WTC11 (cell line): ENCODE measurements around the gene BCL2L12. TPM values are rescaled to one million over a fixed set of nuclear protein-coding genes. Genes with fewer than 3 reads are reported as not detected.
A peak's percentile ranks its signal among the peaks of the same experiment; 100 is the strongest.

Source experiments
- ATAC-seq: fragments of 200-7000 bp; cut with Tn5 transposase; 2 replicates; pipeline ENCODE4 v1.10.0; 2021; ENCODE audit warnings: mild to moderate bottlenecking, moderate library complexity
- CTCF ChIA-PET: fragments of 300-600 bp; sonication (Branson Sonifier 250); formaldehyde crosslinking; loops from one replicate; lab custom pipeline; 2021; ENCODE audit warnings: antibody characterized with exemption; lab: Charles Lee
- POLR2A ChIA-PET: fragments of 350-600 bp; sonication (Branson Sonifier 250); formaldehyde crosslinking; loops from one replicate; lab custom pipeline; 2021; ENCODE audit warnings: antibody characterized with exemption; lab: Charles Lee
- DNase-seq: peaks from one replicate; pipeline ENCODE4 v3.0.0; 2021; ENCODE audit warnings: low spot score
- H3K27ac Mint-ChIP-seq: 2 replicates; pipeline ENCODE4 v1.8.0; 2021; ENCODE audit warnings: mixed read lengths
- H3K27me3 Mint-ChIP-seq: 2 replicates; pipeline ENCODE4 v1.8.0; 2021; ENCODE audit warnings: low read depth, mild to moderate bottlenecking, moderate library complexity, mixed read lengths
- H3K36me3 Mint-ChIP-seq: 2 replicates; pipeline ENCODE4 v1.8.0; 2021; ENCODE audit warnings: mixed read lengths
- H3K4me1 Mint-ChIP-seq: 2 replicates; pipeline ENCODE4 v1.8.0; 2022; ENCODE audit warnings: mixed read lengths
- H3K4me3 Mint-ChIP-seq: 2 replicates; pipeline ENCODE4 v1.8.0; 2021; ENCODE audit warnings: mild to moderate bottlenecking, moderate library complexity, mixed read lengths
- H3K9me3 Mint-ChIP-seq: 2 replicates; pipeline ENCODE4 v1.8.0; 2021; ENCODE audit warnings: mixed read lengths
- ELF4 ChIP-seq: sonication (generic); formaldehyde crosslinking; IDR thresholded peaks from 2 replicates; pipeline ENCODE4 v1.8.1; 2022; ENCODE audit warnings: low read depth, mild to moderate bottlenecking, moderate library complexity, missing genetic modification reagents
- GRHL2 ChIP-seq: fragments of 250-450 bp; sonication (Bioruptor Pico); IDR thresholded peaks from 2 replicates; pipeline ENCODE4 v1.8.0; 2022; ENCODE audit warnings: mild to moderate bottlenecking, moderate library complexity; ENCODE audit not compliant: insufficient replicate concordance, severe bottlenecking
- HMGA2 ChIP-seq: fragments of 250-450 bp; sonication (Bioruptor Pico); IDR thresholded peaks from 2 replicates; pipeline ENCODE4 v1.4.0; 2021; ENCODE audit warnings: mild to moderate bottlenecking, moderate library complexity
- JAZF1 ChIP-seq: fragments of 250-450 bp; sonication (Bioruptor Pico); IDR thresholded peaks from 2 replicates; pipeline ENCODE4 v1.9.0; 2021; ENCODE audit warnings: moderate library complexity, mild to moderate bottlenecking, inconsistent platforms
- KAT7 ChIP-seq: sonication (generic); formaldehyde crosslinking; IDR thresholded peaks from 2 replicates; pipeline ENCODE4 v1.8.1; 2023; ENCODE audit warnings: missing genetic modification reagents, mild to moderate bottlenecking, borderline replicate concordance
- NR2C2 ChIP-seq: sonication (generic); formaldehyde crosslinking; IDR thresholded peaks from 2 replicates; pipeline ENCODE4 v1.8.0; 2022; ENCODE audit warnings: mild to moderate bottlenecking, missing genetic modification reagents
- ZNF219 ChIP-seq: sonication (generic); formaldehyde crosslinking; IDR thresholded peaks from 2 replicates; pipeline ENCODE4 v1.8.0; 2023; ENCODE audit warnings: missing genetic modification reagents, mild to moderate bottlenecking, borderline replicate concordance
- total RNA-seq: library from RNA; stranded (reverse); gene quantifications from 3 replicates; pipeline ENCODE4 v1.2.3, GENCODE V29; 2021
- TF ChIP-seq, protein P1 (sequence below): fragments of 250-450 bp; sonication (Bioruptor Pico); conservative IDR thresholded peaks from 2 replicates; pipeline ENCODE4 v1.9.0; 2021; ENCODE audit warnings: mild to moderate bottlenecking
- TF ChIP-seq, protein P2 (sequence below): sonication (generic); formaldehyde crosslinking; IDR thresholded peaks from 2 replicates; pipeline ENCODE4 v1.8.1; 2022; ENCODE audit warnings: missing genetic modification reagents, borderline replicate concordance
- TF ChIP-seq, protein P3 (sequence below): sonication (generic); formaldehyde crosslinking; IDR thresholded peaks from 2 replicates; pipeline ENCODE4 v1.8.1; 2022; ENCODE audit warnings: mild to moderate bottlenecking, missing genetic modification reagents, moderate library complexity, borderline replicate concordance
- TF ChIP-seq, protein P4 (sequence below): sonication (generic); formaldehyde crosslinking; conservative IDR thresholded peaks from 2 replicates; pipeline ENCODE4 v1.8.1; 2022; ENCODE audit warnings: mild to moderate bottlenecking, missing genetic modification reagents
- TF ChIP-seq, protein P5 (sequence below): sonication (generic); formaldehyde crosslinking; IDR thresholded peaks from 2 replicates; pipeline ENCODE4 v1.8.1; 2023; ENCODE audit warnings: mild to moderate bottlenecking, missing genetic modification reagents, borderline replicate concordance
- TF ChIP-seq, protein P6 (sequence below): sonication (generic); formaldehyde crosslinking; IDR thresholded peaks from 2 replicates; pipeline ENCODE4 v1.8.1; 2022; ENCODE audit warnings: low read depth, missing genetic modification reagents, borderline replicate concordance
- TF ChIP-seq, protein P7 (sequence below): sonication (generic); formaldehyde crosslinking; IDR thresholded peaks from 2 replicates; pipeline ENCODE4 v1.8.1; 2023; ENCODE audit warnings: mild to moderate bottlenecking, missing genetic modification reagents, moderate library complexity

BCL2L12 gene
- total RNA-seq, 1 experiment from 2014 or later: 146 TPM

DNA sequence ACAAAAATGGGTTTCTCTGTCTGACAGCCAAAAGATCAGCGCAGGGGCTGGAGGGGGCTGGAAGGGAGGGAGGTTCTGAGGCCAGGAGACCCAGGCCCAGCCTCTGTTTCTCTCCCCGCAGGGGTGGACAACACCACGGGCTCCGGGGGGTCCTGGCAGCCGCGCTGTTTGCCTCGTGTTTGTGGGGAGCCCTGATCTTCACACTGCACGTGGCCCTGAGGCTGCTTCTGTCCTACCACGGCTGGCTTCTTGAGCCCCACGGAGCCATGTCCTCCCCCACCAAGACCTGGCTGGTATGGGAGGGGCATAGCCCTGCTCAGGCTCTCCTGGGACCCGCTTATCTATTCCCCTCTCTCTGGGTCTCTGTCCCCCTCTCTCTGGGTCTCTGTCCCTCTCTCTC lies 34.8 kb downstream of the BCL2L12 start:
- TF ChIP-seq, protein P1, sequence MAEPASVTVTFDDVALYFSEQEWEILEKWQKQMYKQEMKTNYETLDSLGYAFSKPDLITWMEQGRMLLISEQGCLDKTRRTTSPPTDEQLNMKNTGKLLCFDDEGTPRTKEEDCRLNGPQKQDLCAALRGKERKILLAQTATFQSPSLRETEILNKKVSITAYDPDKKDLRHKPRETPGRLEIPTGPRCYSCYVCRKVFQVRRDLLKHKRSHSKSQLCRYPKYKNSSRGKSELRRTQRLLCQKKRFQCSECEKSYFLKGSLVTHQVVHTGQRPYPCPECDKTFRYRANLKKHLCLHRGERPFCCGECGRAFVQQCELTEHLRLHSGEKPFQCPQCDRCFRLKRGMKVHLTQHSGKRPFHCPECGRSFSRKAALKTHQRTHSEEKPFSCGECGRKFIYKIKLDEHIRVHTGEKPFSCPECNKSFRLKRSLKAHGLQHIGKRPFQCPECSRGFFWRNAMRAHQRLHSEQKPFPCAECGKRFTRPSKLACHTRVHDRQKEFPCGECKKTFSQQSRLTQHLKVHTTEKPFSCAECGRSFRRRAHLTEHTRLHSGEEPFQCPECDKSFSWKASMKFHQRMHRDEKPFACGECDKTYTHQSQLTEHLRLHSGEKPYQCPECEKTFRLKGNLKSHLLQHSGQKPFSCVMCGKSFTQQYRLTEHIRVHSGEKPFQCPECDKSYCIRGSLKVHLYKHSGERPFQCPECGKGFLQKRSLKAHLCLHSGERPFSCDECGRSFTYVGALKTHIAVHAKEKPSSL (CRISPR knock-in tag): no peak
- no peak for TF ChIP-seq KAT7 (CRISPR knock-in tag)
- no peak for TF ChIP-seq GRHL2 (CRISPR knock-in tag)
- H3K9me3 Mint-ChIP-seq: no peaks in the 10 kb centered on the region
- CTCF ChIA-PET: interaction anchor here (0.7 kb wide), 1 partner anchor 17 kb away, joined by 3 read pairs; no protein-coding TSS in a partner anchor
- ATAC-seq: peak; percentile 23; the same call in 1 of the 2 replicates
- POLR2A ChIA-PET: no interaction called here
- H3K27ac Mint-ChIP-seq: no peak overlapping the region
- DNase-seq: no peak
- H3K4me3 Mint-ChIP-seq: no peak overlapping the region
- no peaks in the 10 kb centered on the region for H3K27me3 Mint-ChIP-seq
- H3K4me1 Mint-ChIP-seq: no peaks in the 10 kb centered on the region
- peaks cover 24% of the 10 kb centered on the region for H3K36me3 Mint-ChIP-seq

DNA sequence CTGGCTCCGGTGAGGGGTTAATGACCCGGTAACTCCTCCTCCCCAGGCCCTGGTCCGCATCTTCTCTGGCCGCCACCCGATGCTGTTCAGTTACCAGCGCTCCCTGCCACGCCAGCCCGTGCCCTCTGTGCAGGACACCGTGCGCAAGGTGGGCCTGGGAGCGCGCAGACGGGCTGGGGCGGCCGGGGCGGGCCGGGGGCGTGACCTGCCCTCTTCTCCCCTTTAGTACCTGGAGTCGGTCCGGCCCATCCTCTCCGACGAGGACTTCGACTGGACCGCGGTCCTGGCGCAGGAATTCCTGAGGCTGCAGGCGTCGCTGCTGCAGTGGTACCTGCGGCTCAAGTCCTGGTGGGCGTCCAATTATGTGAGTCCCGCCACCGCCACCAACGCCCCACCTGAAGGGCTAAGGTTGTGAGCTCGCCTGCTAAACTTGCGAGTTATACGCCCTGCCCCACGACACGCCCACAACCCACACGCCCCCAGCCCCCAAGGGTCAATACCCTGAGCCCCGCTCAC lies 35.6 kb downstream of the BCL2L12 start:
- ATAC-seq: peak; percentile 64
- CTCF ChIA-PET: no interaction called here
- peaks cover 26% of the 10 kb centered on the region for H3K36me3 Mint-ChIP-seq
- TF ChIP-seq HMGA2 (CRISPR knock-in tag) (peak; percentile 39; the same call in 1 of the 2 replicates), ZNF219 (CRISPR knock-in tag) (no peak)
- TF ChIP-seq, all 79 proteins: peak for 1
- Mint-ChIP-seq H3K27me3 (no peaks in the 10 kb centered on the region), H3K27ac (no peak overlapping the region), H3K9me3 (no peaks in the 10 kb centered on the region), H3K4me1 (no peaks in the 10 kb centered on the region), H3K4me3 (no peak overlapping the region)
- POLR2A ChIA-PET: no interaction called here
- peak; percentile 34 for DNase-seq

DNA sequence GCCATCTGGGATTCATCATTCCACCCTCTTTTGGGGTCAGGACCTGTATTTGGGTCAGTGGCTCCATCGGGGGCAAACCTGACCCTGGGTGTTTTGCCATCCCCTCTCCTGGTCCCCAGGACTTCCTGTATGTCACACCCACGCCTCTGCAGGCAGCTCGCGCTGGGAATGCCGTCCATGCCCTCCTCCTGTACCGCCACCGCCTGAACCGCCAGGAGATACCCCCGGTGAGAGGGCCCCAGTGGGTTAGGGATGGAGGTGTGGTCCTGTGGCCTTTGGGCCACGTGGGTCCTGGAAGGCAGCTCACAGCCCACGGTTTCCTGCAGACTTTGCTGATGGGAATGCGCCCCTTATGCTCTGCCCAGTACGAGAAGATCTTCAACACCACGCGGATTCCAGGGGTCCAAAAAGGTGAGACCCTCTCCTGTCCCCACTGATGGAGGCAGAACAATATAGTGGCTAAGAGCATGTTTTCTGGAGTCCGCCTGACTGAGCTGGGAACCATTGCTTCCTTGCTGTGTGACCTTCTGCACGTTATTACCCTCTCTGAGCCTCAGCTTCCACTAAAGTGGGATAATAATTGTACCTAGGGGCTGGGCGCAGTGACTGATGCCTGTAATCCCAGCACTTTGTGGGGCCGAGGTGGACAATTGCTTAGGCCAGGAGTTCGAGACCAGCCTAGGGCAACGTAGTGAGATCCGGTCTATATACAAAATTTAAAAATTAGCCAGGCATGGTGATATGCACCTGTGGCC lies 39.3 kb downstream of the BCL2L12 start:
- DNase-seq: no peak
- TF ChIP-seq, protein P2, sequence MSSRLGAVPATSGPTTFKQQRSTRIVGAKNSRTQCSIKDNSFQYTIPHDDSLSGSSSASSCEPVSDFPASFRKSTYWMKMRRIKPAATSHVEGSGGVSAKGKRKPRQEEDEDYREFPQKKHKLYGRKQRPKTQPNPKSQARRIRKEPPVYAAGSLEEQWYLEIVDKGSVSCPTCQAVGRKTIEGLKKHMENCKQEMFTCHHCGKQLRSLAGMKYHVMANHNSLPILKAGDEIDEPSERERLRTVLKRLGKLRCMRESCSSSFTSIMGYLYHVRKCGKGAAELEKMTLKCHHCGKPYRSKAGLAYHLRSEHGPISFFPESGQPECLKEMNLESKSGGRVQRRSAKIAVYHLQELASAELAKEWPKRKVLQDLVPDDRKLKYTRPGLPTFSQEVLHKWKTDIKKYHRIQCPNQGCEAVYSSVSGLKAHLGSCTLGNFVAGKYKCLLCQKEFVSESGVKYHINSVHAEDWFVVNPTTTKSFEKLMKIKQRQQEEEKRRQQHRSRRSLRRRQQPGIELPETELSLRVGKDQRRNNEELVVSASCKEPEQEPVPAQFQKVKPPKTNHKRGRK: no peak
- TF ChIP-seq, protein P3, sequence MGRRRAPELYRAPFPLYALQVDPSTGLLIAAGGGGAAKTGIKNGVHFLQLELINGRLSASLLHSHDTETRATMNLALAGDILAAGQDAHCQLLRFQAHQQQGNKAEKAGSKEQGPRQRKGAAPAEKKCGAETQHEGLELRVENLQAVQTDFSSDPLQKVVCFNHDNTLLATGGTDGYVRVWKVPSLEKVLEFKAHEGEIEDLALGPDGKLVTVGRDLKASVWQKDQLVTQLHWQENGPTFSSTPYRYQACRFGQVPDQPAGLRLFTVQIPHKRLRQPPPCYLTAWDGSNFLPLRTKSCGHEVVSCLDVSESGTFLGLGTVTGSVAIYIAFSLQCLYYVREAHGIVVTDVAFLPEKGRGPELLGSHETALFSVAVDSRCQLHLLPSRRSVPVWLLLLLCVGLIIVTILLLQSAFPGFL (CRISPR knock-in tag): no peak
- TF ChIP-seq, protein P4, sequence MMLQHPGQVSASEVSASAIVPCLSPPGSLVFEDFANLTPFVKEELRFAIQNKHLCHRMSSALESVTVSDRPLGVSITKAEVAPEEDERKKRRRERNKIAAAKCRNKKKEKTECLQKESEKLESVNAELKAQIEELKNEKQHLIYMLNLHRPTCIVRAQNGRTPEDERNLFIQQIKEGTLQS (CRISPR knock-in tag): no peak
- no peak for TF ChIP-seq JAZF1 (CRISPR knock-in tag)
- TF ChIP-seq, protein P5, sequence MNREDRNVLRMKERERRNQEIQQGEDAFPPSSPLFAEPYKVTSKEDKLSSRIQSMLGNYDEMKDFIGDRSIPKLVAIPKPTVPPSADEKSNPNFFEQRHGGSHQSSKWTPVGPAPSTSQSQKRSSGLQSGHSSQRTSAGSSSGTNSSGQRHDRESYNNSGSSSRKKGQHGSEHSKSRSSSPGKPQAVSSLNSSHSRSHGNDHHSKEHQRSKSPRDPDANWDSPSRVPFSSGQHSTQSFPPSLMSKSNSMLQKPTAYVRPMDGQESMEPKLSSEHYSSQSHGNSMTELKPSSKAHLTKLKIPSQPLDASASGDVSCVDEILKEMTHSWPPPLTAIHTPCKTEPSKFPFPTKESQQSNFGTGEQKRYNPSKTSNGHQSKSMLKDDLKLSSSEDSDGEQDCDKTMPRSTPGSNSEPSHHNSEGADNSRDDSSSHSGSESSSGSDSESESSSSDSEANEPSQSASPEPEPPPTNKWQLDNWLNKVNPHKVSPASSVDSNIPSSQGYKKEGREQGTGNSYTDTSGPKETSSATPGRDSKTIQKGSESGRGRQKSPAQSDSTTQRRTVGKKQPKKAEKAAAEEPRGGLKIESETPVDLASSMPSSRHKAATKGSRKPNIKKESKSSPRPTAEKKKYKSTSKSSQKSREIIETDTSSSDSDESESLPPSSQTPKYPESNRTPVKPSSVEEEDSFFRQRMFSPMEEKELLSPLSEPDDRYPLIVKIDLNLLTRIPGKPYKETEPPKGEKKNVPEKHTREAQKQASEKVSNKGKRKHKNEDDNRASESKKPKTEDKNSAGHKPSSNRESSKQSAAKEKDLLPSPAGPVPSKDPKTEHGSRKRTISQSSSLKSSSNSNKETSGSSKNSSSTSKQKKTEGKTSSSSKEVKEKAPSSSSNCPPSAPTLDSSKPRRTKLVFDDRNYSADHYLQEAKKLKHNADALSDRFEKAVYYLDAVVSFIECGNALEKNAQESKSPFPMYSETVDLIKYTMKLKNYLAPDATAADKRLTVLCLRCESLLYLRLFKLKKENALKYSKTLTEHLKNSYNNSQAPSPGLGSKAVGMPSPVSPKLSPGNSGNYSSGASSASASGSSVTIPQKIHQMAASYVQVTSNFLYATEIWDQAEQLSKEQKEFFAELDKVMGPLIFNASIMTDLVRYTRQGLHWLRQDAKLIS (CRISPR knock-in tag): no peak
- TF ChIP-seq, protein P6, sequence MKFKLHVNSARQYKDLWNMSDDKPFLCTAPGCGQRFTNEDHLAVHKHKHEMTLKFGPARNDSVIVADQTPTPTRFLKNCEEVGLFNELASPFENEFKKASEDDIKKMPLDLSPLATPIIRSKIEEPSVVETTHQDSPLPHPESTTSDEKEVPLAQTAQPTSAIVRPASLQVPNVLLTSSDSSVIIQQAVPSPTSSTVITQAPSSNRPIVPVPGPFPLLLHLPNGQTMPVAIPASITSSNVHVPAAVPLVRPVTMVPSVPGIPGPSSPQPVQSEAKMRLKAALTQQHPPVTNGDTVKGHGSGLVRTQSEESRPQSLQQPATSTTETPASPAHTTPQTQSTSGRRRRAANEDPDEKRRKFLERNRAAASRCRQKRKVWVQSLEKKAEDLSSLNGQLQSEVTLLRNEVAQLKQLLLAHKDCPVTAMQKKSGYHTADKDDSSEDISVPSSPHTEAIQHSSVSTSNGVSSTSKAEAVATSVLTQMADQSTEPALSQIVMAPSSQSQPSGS (CRISPR knock-in tag): no peak
- TF ChIP-seq, protein P7, sequence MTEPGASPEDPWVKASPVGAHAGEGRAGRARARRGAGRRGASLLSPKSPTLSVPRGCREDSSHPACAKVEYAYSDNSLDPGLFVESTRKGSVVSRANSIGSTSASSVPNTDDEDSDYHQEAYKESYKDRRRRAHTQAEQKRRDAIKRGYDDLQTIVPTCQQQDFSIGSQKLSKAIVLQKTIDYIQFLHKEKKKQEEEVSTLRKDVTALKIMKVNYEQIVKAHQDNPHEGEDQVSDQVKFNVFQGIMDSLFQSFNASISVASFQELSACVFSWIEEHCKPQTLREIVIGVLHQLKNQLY: no peak
- TF ChIP-seq NR2C2: no peak
- TF ChIP-seq ELF4 (CRISPR knock-in tag): no peak

More for the DNA sequence above, 39.3 kb downstream of the BCL2L12 start:
- no peak overlapping the region for H3K27ac Mint-ChIP-seq
- H3K36me3 Mint-ChIP-seq: peaks cover 31% of the 10 kb centered on the region
- ChIA-PET POLR2A (no interaction called here), CTCF (no interaction called here)
- no peaks in the 10 kb centered on the region for H3K4me1 Mint-ChIP-seq
- ATAC-seq: no peak
- no peaks in the 10 kb centered on the region for H3K9me3 Mint-ChIP-seq
- no peaks in the 10 kb centered on the region for H3K27me3 Mint-ChIP-seq
- no peak overlapping the region for H3K4me3 Mint-ChIP-seq
